LNCAP (cell line): ENCODE data around the gene TRAF3.

Source experiments
- TF ChIP-seq, protein P1 (sequence below): fragments of 450-650 bp; IDR thresholded peaks from 2 replicates; pipeline ENCODE4 v1.5.1; 2017; ENCODE audit warnings: mild to moderate bottlenecking

The TRAF3 gene

GRCh38 chr14:102811254-102811963 is 34.2 kb downstream of the TRAF3 start:
- TF ChIP-seq, protein P1, sequence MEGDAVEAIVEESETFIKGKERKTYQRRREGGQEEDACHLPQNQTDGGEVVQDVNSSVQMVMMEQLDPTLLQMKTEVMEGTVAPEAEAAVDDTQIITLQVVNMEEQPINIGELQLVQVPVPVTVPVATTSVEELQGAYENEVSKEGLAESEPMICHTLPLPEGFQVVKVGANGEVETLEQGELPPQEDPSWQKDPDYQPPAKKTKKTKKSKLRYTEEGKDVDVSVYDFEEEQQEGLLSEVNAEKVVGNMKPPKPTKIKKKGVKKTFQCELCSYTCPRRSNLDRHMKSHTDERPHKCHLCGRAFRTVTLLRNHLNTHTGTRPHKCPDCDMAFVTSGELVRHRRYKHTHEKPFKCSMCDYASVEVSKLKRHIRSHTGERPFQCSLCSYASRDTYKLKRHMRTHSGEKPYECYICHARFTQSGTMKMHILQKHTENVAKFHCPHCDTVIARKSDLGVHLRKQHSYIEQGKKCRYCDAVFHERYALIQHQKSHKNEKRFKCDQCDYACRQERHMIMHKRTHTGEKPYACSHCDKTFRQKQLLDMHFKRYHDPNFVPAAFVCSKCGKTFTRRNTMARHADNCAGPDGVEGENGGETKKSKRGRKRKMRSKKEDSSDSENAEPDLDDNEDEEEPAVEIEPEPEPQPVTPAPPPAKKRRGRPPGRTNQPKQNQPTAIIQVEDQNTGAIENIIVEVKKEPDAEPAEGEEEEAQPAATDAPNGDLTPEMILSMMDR: no peak

- TF ChIP-seq, protein P1: no peak
Measured at GRCh38 chr14:102811971-102812370, 34.7 kb downstream of the TRAF3 start.

DNA sequence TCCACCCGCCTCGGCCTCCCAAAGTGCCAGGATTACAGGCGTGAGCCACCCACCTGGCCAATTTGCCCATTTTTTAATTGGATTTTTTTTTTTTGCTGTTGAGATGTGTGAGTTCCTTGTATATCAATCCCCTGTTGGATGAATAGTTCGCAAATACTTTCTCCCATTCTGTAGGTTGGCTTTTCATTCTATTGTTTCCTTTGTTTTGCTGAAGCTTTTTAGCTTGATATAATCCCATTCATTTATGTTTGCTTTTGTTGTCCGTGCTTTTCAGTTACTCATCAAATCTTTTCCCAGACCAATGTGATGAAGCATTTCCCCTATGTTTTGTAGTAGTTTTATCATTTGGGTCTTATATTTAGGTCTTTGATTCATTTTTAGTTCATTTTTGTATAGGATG is 36.4 kb downstream of the TRAF3 start:
- TF ChIP-seq, protein P1: no peak

DNA sequence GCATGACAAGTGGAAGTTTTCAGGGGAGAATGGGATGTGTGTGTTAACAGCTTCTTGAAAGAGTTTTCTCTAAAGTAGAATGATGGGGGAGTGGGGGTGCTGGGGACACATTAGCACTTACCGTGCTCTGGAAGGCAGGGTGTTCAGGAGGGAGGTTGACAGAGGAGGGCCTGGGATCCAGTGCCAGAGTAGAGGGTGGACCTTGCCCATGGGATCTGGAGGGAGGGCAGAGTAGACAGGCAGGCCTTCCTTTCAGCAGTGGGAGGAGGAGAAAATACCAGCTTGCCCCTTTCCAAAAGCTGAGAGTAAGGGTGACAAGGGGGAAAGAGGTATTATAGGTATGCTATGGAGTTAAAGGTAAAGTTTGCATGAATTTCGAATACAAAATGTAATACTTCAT is 40.1 kb downstream of the TRAF3 start:
- TF ChIP-seq, protein P1: no peak

DNA sequence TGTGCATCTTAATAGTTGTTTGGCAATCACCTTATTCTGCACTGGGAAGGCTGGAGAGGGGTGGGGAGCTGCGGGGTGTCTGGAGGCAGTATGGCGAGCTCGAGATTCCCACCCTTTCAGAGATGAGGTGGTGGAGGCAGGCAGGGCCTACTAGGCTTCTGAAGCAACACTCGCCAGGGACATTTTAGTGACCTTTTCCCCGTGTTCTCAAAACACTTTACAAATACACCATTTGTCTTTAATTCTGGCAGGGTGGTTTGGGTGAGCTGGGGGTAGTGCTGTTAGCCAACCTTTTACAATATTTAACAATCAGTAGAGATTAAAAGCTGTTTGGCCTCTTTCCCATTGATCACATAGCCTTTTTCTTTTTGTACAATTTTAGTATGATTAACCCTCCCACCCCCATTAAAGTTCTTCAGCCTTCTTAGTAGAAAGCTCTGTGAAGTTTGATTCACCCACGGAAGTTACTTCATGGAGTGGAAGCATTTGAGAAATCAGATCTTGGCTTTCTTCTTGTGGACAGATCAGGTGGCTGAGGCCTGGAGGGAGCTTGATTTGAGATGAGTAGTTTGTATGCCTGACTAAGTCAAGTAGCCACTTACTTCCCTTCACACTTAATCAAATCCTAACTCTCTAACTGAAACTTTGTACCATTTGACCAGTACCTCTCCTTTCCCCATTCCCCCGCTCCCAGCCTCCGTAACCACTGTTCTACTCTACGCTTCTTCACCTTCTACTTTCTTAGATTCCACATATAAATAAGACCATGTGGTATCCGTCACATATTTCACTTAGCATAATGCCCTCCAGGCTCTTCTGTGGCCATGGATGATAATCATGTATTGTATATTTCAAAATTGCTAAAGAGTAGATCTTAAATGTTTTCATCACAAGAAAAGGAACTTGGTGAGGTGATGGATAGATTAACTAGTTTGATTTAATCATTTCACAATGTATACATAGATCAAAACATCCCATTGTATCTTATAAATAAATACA is 41.0 kb downstream of the TRAF3 start:
- TF ChIP-seq, protein P1: no peak

DNA sequence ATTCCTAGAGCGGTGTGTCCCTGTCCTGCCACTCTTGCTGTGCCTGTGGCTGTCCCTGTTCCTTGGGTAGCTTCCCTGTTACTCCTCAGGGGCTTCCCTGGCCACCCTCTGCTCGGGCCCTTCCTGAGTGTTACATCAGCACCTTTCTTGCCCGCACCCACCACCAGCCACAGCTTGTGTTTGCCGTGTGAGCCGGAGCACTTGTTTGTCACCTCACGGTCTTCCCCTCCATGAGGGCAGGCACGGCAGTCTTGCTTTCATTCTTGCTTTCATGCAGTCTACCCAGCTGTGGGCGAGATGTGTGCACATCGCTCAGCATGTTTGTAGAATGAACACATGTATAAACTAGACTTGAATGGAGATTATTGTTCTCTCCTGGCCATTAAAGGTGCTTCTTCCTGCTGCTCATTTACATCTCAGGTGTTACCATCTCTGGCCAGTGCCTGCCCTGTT is 42.0 kb downstream of the TRAF3 start:
- TF ChIP-seq, protein P1: no peak

DNA sequence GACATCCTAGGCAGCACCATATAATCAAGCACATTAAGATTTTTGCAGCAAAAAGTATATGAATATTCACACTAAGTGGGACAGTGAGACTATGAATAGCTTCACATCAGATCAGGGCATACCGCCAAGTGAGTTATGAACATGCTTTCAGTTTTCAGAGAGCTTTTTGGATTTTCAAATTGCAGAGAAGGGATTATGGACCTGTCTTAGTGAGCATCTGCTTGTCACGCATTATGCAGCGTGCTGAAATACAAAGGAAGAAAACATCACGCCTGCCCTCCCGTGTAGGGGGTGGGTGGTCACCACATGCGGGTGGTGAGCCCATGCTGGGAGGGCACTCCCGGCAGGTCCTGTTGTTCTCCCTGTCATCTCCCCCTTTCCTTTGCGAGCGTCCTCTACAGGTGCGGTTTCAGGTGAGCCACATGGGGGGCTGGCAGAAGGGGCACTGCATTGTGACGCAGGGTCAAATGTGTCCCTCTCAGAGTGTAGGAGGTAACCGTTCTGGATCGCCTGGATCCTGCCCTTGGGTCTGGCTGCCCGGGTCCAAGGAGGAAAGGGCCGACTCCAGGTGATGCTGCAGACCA is 42.6 kb downstream of the TRAF3 start:
- TF ChIP-seq, protein P1: no peak
